Measurements from ENCODE around the gene MSH3.
"Not testable (repeated sequence)": the region's sequence is repeated elsewhere in the genome, so short reads cannot be mapped to it uniquely, and the experiment has no call there.

The MSH3 gene

GRCh38 chr5:80711216-80711615 is 56.8 kb downstream of the MSH3 start:
- DNase-seq, result no peak

GRCh38 chr5:80711938-80712337 is 57.5 kb downstream of the MSH3 start:
- no peak for DNase-seq

DNA sequence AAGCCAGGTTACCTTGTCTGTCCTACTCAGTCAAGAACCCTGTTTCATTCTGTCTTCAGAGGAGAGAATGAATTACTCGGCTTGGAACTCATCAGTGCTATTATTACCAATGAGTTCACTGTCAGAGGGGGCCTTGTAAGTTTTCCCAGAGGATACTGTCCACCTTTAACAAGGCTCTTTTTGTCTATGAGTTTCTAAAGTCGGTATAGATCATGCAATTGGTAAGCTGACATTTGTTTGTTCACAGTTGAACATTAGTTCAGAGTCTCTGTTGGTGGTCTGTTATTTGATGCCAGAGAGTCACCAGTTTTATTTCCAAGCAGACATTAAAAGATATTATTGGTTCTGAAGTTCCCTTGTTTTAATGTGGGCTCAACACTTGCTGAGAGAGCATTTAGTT is 58.5 kb downstream of the MSH3 start:
- DNase-seq, result no peak

DNA sequence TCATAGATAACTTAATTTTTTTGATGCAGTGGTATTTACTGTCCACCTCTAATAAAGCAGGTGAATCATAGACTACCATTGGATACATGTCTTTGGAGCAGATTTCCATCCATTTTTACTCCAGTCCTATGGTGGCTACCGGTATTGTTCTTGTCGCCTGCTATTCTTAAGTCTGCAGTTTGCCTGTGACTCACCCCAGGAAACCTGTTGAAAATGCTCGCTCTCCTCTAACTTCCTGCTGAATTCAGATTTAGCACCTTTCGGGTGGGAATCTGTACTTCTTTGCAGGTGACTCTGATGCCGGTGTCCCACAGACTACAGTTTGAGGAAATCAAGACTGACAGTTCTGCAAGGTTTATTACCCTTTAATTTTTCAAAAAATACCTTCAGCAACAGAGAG is 59.2 kb downstream of the MSH3 start:
- no peak for DNase-seq

- DNase-seq, result no peak
Measured at GRCh38 chr5:80714570-80715298, 60.3 kb downstream of the MSH3 start.

DNA sequence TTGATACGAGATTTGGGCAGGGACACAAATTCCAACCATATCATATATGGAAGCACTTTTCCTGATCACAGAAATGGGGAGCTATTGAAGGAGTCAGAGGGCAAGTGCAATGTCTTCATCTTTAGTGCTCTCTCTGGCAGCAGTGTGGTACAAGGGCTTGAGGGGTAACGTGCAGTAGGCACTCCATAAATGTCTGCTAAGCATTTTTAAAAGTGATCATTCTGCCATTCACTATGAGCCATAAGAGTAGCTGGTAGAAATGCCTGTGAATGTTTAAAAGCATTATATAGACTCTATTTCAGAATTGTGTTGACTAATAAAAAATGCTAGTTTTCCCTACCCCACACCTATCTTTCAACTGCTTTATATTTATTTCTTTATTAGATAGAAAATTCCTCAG is 61.4 kb downstream of the MSH3 start:
- DNase-seq, result no peak

DNA sequence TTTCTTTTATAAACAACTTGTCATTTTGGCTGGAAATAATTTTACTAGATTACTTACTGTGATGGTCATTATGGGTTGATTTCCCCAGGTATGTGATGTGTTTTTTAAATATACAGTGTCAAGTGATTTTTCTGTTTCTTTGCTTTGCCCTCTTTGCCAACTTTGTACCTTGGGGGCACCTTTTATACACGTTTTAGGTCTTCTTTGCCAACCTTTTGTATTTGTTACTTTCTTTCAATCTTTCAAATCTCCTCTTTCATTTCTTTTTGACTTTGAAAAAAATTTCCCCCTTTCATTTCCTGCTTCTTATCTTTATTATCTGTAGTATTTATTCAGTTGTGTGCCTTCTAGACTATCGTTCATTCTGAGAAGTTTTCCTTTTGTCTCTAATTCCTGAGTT is 65.7 kb downstream of the MSH3 start:
- no peak for DNase-seq

DNA sequence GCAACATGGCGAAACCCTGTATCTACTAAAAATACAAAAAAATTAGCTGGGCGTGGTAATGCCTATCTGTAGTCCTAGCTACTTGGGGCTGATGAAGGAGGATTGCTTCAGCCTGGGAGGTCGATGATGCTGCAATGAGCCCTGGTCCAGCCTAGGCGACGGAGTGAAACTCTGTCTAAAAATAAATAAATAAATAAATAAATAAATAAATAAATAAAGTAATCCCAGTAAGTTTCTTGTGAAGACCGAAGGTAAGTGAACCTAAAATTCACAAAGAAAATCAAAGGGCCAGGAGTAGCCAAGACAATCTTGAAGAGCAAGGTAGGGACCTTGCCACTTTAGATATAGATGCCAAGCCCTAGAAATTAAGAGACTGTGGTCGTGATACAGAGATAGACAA is 68.5 kb downstream of the MSH3 start:
- no peak for DNase-seq

DNA sequence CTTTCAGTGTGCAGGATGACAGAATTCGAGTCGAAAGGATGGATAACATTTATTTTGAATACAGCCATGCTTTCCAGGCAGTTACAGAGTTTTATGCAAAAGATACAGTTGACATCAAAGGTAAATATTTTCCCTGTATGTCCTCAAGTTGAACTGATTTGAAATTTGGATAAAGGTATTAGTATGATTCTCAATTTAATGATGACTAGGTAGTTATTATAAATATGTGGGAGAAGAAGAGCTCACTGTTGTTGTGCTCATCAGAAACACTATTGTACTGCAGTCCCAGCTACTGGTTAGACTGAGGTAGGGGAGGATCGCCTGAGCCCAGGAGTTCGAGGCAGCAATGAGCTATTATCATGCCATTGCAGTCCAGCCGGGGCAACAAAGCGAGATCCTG is 71.0 kb downstream of the MSH3 start:
- no peak for DNase-seq

DNA sequence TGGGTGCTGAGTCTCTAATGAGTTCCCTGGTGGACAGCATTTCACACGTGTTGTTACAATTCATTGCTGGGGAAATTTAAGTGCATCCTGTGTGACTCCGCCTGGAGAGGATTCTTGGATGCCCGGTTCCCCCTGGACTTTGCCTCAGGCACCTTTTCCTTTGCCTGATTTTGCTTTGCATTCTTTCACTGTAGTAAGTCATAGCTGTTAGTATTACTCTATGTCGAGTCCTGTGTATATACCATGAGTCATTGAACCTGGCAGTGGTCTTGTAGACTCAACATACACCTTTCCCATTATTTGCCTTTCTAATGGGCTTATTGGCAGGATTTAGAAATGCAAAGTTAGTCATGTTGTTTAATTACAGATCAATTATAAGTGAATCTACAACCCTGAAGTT is 82.3 kb downstream of the MSH3 start:
- DNase-seq, result no peak

DNA sequence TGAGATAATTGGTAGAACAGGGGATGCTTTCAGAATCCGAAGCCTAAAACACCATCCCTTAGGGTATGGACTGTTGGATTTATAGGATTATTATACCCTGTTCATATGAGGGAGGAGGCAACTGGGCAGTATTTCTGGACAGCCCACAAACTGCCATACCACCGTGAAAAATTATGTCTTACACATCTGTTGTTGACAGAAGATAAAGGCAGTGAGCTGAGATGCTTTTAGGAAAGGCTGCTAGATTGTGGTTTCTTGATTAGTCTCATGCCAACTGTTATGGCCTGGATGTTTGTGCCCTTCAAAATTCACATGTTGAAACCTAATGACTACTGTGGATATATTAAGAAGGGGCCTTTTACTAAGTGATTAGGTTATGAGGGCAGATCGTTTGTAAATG is 84.0 kb downstream of the MSH3 start:
- DNase-seq, result no peak

- no peak for DNase-seq
Measured at GRCh38 chr5:80739057-80739456, 84.6 kb downstream of the MSH3 start.

DNA sequence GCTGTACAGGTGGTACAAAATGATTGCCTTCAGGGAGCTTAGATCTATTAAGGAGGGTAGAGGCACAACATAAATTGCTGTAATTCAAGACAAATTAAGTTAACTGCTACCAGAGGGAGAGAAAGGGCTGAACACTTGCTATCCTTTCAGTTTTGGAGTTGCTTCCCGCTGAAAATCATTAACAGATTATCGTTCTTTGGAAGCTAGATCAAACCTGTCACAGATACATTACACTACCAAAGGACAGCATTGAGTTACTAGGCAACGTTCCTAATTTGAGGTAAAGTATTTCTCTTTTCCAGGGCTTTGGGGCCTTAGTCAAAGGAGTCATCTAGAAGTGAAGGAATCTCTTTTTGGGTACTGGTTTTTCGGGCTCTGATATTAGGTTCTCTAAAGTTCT is 85.0 kb downstream of the MSH3 start:
- no peak for DNase-seq

GRCh38 chr5:80739898-80740297 is 85.4 kb downstream of the MSH3 start:
- DNase-seq, result no peak

- DNase-seq, result not testable (repeated sequence)
Measured at GRCh38 chr5:80740488-80740887, 86.0 kb downstream of the MSH3 start.

GRCh38 chr5:80740999-80741398 is 86.5 kb downstream of the MSH3 start:
- DNase-seq, result no peak

DNA sequence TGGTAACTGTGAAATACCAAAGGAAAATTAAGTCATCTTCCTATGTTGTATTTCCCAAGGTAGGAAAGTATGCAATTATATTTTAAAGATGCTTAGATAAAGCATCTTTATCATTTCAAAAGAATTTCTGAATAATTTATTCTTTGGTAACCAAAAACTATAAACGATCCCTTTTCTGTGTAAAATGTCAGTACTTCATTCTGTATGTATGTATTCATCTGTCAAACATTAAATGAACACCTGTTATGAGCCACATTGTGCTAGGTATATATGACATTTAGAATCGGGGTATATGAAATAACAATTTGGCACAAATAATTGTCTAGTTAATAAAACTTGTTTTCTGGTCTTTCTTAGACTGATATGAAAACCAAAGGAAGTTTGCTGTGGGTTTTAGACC is 89.7 kb downstream of the MSH3 start:
- DNase-seq, result no peak

DNA sequence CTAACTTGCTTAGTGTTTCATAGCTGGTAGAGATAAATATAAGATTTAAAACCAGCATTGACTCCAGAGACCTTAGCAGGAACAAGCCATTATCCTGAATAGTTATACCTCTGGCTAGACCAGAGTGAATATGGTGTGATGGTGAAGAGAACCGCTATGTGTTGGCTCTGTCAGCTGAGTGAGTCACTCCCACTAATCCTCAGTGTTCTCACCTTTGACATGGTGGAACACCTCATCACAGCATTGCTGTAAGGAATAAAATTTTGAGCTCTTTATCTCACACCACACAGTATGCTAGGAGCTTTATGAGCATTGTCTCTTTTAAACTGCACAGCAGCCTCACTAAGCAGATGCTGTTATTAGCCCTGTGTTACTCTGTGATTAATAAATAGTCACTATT is 91.0 kb downstream of the MSH3 start:
- DNase-seq, result no peak

DNA sequence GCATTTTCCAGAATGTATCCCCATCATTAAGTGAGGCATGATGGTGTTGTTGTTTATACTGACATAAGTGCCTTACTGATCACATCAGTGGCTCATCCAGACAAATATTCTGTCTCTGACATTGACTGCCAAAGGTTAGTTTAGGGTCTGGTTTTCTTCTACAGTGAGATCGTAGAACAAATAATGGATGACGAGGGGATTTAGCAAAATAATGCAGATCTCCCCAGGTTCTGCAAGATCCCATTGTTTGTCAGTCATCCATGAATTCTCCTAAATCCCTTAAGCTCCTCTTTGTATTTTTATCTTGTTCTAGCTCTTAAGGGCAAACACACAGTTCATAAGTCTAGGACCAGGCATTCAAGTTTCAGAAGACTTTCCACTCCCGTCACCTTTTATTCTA is 93.5 kb downstream of the MSH3 start:
- DNase-seq, result no peak

DNA sequence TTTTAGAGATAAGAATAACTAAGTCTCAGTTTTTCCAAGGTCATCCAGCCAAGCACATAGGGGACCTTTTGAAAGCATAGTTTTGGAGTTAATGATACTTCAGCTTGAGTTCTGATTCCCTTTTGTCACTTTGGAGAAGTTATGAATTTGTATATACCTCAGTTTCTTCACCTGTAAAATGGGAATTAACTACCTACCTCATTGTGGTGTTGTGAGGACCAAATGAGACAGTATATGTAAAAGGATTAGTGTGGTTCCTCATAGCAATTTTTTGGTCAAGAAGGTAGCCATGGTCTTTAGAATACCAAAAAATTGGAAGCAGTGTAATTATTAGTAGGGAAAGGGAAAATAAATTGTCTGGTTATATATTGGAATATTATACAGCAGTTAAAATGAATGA is 98.0 kb downstream of the MSH3 start:
- DNase-seq, result no peak

DNA sequence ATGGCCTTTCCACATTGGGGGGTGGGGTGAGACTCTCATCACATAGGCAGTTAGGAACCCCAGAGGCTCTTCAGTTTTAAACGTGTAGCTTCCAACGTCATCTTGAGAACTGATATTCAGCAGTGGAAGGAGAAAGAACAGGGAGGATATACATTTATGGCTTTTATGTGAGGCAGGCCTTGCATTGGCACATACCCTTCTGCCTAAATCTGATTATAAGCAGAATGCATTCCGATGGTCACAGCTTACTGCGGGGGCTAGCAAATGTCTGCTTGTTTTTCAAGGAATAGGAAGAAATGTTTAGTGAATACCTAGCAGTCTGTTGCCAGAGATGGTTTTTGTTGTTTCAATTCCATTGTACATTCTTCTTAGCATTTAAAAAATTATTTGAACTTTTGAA is 99.3 kb downstream of the MSH3 start:
- no peak for DNase-seq

DNA sequence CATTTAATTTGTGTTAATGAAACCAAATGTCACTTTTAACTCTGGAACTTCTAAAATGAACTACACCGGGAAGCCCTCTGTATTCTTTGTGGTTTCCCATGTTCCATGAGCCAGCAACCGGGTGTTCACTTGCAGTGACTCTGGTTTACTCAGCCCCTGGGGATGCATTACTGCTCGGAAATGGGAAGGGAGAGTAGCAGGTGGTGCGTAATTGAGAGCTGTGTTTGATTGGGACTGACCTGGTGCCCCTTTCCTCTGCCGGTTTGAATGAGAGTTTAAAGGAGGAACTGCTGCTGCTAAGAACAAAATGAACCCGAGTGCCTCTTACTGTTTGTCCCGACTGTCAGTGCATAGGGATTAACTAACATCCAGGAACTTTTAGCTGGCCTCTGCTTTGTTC is 100.4 kb downstream of the MSH3 start:
- DNase-seq, result peak; percentile 44

- DNase-seq, result no peak
Measured at GRCh38 chr5:80755626-80756025, 101.2 kb downstream of the MSH3 start.

DNA sequence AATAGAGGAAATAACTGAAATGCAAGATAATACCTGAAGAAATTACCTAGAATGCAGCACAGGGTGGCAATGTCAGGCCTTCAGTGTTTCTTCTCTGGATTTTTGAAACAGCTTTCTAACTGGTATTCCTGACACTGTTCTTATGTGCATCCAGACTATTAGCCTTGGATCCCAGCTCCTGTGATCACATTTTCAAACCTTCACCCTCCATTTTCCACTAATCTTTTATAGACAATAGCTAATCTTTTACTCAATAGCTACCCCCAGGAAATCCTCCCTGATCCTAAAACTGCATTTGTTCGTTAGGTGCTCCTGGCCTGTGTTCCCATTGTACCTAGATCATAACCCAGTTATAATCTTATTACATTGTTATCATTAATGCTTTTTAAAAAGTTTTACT is 101.8 kb downstream of the MSH3 start:
- DNase-seq, result no peak

GRCh38 chr5:80757290-80757689 is 102.8 kb downstream of the MSH3 start:
- DNase-seq, result no peak
